ENCODE results near the gene IRGC.

IRGC gene

DNA sequence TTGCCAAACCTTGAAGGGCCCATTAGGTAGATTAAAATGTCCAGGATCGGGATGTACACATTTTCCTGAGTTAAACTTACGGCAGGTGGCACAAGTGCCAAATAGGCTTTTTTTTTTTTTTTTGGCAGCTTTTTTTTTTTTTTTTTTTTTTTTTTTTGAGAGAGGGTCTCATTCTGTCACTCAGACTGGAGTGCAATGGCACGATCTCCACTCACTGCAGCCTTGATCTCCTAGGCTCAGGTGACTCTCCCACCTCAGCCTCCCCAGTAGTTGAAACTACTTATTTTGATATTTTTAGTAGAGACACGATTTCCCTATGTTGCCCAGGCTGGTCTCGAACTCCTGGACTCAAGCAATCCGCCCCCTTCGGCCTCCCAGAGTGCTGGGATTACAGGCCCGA, 9.0 kb downstream of the IRGC start:
- no peaks in the 10 kb centered on the region for H3K9me3 ChIP-seq
- H3K27me3 ChIP-seq, result no peaks in the 10 kb centered on the region
- H3K4me3 ChIP-seq (ENCODE audit: low read depth in 1 of 2, low read length in 1 of 2), result no peak overlapping the region
- TF ChIP-seq, protein P1, sequence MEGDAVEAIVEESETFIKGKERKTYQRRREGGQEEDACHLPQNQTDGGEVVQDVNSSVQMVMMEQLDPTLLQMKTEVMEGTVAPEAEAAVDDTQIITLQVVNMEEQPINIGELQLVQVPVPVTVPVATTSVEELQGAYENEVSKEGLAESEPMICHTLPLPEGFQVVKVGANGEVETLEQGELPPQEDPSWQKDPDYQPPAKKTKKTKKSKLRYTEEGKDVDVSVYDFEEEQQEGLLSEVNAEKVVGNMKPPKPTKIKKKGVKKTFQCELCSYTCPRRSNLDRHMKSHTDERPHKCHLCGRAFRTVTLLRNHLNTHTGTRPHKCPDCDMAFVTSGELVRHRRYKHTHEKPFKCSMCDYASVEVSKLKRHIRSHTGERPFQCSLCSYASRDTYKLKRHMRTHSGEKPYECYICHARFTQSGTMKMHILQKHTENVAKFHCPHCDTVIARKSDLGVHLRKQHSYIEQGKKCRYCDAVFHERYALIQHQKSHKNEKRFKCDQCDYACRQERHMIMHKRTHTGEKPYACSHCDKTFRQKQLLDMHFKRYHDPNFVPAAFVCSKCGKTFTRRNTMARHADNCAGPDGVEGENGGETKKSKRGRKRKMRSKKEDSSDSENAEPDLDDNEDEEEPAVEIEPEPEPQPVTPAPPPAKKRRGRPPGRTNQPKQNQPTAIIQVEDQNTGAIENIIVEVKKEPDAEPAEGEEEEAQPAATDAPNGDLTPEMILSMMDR (IDR thresholded peaks at IDR 0.05), result no peak
- H3K36me3 ChIP-seq, result peaks cover 16% of the 10 kb centered on the region
- H3K27ac ChIP-seq, result no peak overlapping the region
- H3K4me1 ChIP-seq (ENCODE audit: control insufficient read depth in 1 of 2, insufficient read depth in 1 of 2, low read depth in 1 of 2, low read length in 1 of 2), result peaks cover 28 to 32% of the 10 kb centered on the region in 2 experiments

GRCh38 chr19:43725468-43725867, 9.6 kb downstream of the IRGC start:
- Histone ChIP-seq H3K27me3 (no peaks in the 10 kb centered on the region), H3K27ac (peak overlapping the region; percentile 83), H3K9me3 (no peaks in the 10 kb centered on the region), H3K4me1 (ENCODE audit: control insufficient read depth in 1 of 2, insufficient read depth in 1 of 2, low read depth in 1 of 2, low read length in 1 of 2) (peaks cover 28 to 32% of the 10 kb centered on the region in 2 experiments), H3K36me3 (peaks cover 18% of the 10 kb centered on the region), H3K4me3 (ENCODE audit: low read depth in 1 of 2, low read length in 1 of 2) (no peak overlapping the region)
- TF ChIP-seq, protein P1 (IDR thresholded peaks at IDR 0.05), result no peak

DNA sequence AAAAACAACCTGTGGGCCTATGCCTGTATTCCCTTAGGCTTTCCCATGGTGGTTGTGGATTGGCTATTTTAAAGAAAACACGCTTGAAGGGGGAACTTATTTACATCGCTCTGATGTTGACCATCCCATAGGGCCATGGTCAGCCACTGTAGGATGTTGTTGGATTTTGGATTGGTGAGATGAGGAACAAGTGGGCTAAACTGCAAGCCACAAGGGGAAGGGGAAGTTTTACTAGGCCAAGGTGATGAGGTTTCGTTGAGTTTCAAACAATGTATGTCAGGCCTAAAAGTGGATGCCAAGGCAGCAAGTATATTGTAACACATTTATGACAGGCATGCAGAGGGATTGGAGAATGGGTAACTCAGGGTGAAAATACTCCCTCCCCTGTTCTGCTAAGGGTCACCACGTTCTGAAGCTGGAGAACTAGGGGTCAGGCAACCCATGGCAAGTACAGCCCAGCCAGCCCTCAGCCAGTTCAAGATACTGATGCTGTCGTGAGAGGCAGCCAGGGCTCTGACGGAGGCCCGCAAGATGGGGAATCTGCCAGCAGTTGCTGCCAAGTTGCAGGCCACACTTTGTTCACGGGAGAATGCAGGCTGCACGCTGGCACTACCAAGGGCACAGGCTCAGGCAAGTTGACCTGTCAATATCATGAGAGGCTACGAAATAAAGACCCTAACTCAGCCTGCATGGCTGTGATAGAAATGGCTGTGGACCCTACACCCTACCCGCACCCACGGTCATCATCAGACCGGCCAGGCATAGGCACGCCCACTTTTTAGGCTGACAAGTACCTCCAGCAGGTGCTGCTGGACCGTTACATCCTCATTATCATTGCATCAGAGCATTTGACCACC, 11.1 kb downstream of the IRGC start:
- H3K4me1 ChIP-seq (ENCODE audit: control insufficient read depth in 1 of 2, insufficient read depth in 1 of 2, low read depth in 1 of 2, low read length in 1 of 2), result peaks cover 31 to 36% of the 10 kb centered on the region in 2 experiments
- peak overlapping the region in 1 of 2 experiments; percentile 12 for H3K4me3 ChIP-seq (ENCODE audit: low read depth in 1 of 2, low read length in 1 of 2)
- peak overlapping the region; percentile 83 for H3K27ac ChIP-seq
- H3K27me3 ChIP-seq, result no peaks in the 10 kb centered on the region
- TF ChIP-seq, protein P1 (IDR thresholded peaks at IDR 0.05), result no peak
- peaks cover 29% of the 10 kb centered on the region for H3K36me3 ChIP-seq
- no peaks in the 10 kb centered on the region for H3K9me3 ChIP-seq

GRCh38 chr19:43727593-43727853, 11.6 kb downstream of the IRGC start:
- no peaks in the 10 kb centered on the region for H3K27me3 ChIP-seq
- H3K4me3 ChIP-seq (ENCODE audit: low read depth in 1 of 2, low read length in 1 of 2), result peak overlapping the region in 1 of 2 experiments; percentile 12
- H3K36me3 ChIP-seq, result peaks cover 29% of the 10 kb centered on the region
- TF ChIP-seq, protein P1 (IDR thresholded peaks at IDR 0.05), result no peak
- H3K4me1 ChIP-seq (ENCODE audit: control insufficient read depth in 1 of 2, insufficient read depth in 1 of 2, low read depth in 1 of 2, low read length in 1 of 2), result peaks cover 36 to 42% of the 10 kb centered on the region in 2 experiments
- H3K27ac ChIP-seq, result peak overlapping the region; percentile 83
- no peaks in the 10 kb centered on the region for H3K9me3 ChIP-seq

DNA sequence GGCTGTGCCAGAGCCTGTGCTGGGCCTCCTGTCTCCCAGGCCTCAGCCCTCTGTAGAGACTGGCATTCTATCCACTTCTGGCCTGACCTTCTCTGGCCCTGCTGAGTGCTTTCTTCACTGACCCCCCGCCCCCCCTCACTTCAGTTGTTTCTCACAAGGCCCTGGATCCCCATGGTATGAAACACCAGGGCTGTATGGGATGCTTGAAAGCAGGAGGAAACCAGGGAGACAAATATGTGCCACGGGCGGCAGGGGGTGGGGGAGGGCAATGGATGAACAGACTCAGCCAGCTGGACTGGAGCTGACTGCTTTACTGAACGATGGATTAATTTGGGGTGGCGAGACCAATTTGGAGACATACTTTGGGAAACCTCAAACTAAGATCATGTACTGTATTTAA, 14.0 kb downstream of the IRGC start:
- no peak overlapping the region for H3K4me3 ChIP-seq (ENCODE audit: low read depth in 1 of 2, low read length in 1 of 2)
- H3K36me3 ChIP-seq, result peaks cover 45% of the 10 kb centered on the region
- H3K9me3 ChIP-seq, result no peaks in the 10 kb centered on the region
- H3K27ac ChIP-seq, result no peak overlapping the region
- H3K27me3 ChIP-seq, result no peaks in the 10 kb centered on the region
- TF ChIP-seq, protein P1 (IDR thresholded peaks at IDR 0.05), result no peak
- peaks cover 43 to 47% of the 10 kb centered on the region in 2 experiments for H3K4me1 ChIP-seq (ENCODE audit: control insufficient read depth in 1 of 2, insufficient read depth in 1 of 2, low read depth in 1 of 2, low read length in 1 of 2)

All from neutrophil (primary cell).